Motor neuron (in vitro differentiated cells): ENCODE data around the gene P2RY10. TPM values are rescaled to one million over a fixed set of nuclear protein-coding genes. Genes with fewer than 3 reads are reported as not detected.

ENCODE experiments used
- ATAC-seq, 8 experiments: fragments of 200-7000 bp; cut with Tn5 transposase; replicated peaks in 6 of 8; 2 replicates each; pipeline ENCODE4 v1.8.0; 2021; ENCODE audit warnings: mild to moderate bottlenecking in 8 of 8, moderate library complexity in 8 of 8
- H3K27ac ChIP-seq, 2 donors: fragments of 250-450 bp; sonication (Bioruptor Pico); 2 replicates each; pipeline ENCODE4 v1.9.0; 2021; ENCODE audit warnings: antibody characterized with exemption in 2 of 2, mild to moderate bottlenecking in 2 of 2, moderate library complexity in 1 of 2
- H3K4me1 ChIP-seq, 2 donors: fragments of 250-450 bp; sonication (Bioruptor Pico); replicated peaks in 1 of 2; 2 replicates each; pipeline ENCODE4 v1.6.1; 2021; ENCODE audit warnings: antibody characterized with exemption in 2 of 2, mild to moderate bottlenecking in 2 of 2, moderate library complexity in 1 of 2
- H3K4me3 ChIP-seq, 5 donors: fragments of 250-450 bp; sonication (Bioruptor Pico); 2 replicates each; pipeline ENCODE4 v1.9.0; 2021; ENCODE audit warnings: antibody characterized with exemption in 5 of 5, mild to moderate bottlenecking in 5 of 5, moderate library complexity in 4 of 5
- WGBS, 10 experiments: fragments of 450-650 bp; shearing (Covaris generic); methylation state at CpG; one replicate each; pipeline ENCODE4 v1.0.0; 2022; 5-methylcytosine and 5-hydroxymethylcytosine counted together
- in situ Hi-C, 9 experiments: fragments of 400-800 bp; cut with MboI; loops; one replicate each; pipeline ENCODE4 v1.15.0; 2021; ENCODE audit warnings: low sequenced_read_pairs in 9 of 9, low pct_unique_long_range_greater_than_20kb in 2 of 9; ENCODE audit not compliant: unreplicated experiment in 9 of 9
- total RNA-seq, 8 experiments: library from RNA; unstranded; fragments of 300-600 nt; gene quantifications; 2 replicates each; pipeline versions ENCODE4 v1.2.3 to v1.2.4, GENCODE V29; 2022

The P2RY10 gene, protein sequence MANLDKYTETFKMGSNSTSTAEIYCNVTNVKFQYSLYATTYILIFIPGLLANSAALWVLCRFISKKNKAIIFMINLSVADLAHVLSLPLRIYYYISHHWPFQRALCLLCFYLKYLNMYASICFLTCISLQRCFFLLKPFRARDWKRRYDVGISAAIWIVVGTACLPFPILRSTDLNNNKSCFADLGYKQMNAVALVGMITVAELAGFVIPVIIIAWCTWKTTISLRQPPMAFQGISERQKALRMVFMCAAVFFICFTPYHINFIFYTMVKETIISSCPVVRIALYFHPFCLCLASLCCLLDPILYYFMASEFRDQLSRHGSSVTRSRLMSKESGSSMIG
- 1 to 10 TPM in 1 of 8 experiments, under 1 TPM in 1, not detected in 6; 0.66 to 1.6 TPM for total RNA-seq

DNA sequence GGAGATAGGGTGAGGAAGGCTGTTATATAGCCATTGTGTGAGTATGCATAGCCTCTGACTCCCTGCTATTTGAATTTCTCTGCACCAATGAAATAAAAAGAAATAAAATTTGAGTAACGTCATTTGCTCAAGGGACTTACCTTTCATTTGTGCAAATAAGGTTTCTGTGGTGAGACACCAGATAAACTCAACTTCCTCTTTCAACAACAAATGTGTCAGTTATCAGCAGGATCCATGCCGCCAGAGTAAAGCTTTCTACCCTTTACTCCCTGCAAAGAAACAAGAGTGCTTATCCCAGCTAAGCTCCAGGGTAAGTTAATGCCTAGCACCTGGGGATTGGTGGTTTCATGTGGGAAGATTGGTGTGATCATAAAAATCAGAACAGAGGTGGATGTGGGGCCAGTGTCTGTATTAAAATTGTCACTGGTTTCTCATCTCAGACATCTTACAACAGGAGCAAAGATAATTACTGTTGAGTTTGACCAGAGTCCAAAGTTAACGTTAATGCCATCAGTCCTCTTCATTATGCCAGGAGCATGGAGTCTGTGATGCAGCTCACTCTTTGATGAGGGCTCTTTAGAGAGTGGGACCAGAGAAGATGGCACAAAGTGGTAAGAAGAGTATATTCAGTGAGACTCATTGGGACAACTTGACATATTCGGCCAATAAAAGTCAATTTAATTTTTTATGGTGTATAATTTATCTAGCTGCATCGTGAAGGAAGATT, at the start of gene P2RY10:
P2RY10 (plus strand) TSS at position 206 of the 727 bp plus-strand sequence. CDS start 15,130 bp downstream, outside the sequence.
- WGBS, 10 experiments, result 0 to 92% (median 23%) methylated on average over 1 to 4 of the region's 5 CpGs; no CpG with 5 or more reads in 4 of the 10 experiments

DNA sequence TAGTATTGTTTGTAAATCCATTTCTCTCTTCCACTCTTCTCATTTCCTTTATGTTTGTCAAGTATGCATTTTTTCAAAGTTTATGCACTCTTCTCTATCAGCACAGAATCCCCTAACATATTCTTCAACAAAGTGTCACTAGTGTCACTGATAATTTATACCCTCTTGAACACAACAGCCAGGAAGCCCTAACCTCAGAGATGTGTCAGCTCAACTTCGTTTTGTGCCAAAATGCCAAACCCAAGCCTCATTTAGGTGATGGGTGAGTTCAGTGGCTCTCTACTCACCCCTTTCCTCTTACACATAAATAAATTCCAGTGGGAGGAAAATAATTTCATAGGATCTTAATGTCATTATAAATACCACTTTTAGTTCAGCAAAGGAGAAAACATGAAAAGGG, 22.4 kb upstream of the P2RY10 start:
- in situ Hi-C loops, result no loop called here
- Histone ChIP-seq H3K4me3 (no peak overlapping the region), H3K27ac (no peak overlapping the region), H3K4me1 (no peaks in the 10 kb centered on the region)
- 56 to 100% (median 80%) methylated on average over 1 of the region's 1 CpG; no CpG with 5 or more reads in 5 of the 10 experiments for WGBS, 10 experiments
- ATAC-seq, result no peak

More for the DNA sequence above, at the start of gene P2RY10:
- Histone ChIP-seq H3K4me1 (no peaks in the 10 kb centered on the region), H3K4me3 (no peak within 1 kb of the TSS), H3K27ac (no peak within 1 kb of the TSS)
- in situ Hi-C loops, result no loop called here
- ATAC-seq, result no peak

DNA sequence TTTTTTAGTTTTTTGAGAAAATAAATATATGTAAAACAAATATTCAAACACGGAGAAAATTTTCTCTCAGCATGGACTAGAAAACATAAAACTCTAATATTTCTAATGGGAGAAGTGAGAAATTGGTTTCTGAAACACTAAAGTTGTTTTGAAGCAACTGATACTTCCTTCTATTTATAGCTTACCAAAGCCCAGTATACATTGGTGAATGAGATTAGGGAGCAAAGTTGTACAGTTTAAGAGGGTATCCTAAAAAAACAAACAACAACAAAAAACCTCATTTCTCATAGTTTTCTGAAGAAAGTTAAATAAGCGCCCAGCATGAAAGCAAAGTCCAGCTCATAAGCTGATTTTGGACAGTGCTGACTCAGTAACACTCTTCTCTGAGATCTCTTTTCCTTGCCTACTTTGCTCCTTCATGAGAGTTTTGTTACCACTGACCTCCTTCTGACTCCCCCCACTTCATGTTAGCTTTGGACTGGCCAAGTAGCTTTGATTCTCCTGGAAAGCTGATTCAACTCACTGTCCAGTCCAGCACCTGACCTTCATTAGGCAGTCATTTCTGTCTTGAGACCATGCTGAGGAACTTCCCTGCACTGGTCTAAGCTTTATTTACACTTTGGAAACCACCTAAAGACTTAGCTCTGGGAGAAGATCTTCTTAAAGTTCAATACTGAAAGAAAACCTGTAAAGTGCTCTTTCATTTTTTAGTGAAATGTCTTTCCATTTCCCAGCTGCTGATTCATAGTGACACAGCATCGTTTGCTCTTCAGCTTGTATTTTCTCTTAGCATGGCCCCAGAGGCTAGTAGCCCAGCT, 21.8 kb upstream of the P2RY10 start:
- no peak for ATAC-seq

DNA sequence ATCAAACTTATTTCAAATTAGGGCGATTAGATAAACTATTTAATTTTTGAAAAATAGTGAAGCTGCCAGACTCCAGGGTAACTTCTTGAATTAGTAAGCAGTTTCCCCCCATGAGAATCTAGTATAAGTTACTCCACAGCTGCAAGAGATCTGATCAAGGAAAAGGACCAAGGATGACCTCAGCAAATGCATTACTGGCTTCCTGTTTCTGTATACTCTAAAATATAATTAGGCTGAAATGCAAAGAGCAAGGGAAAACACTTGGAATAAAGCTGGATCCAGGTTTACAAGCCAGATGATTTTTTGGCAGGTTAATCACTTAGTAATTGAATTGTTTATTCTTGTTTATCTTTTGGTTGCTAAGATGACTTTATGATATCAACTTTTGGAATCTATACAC, 13.4 kb upstream of the P2RY10 start:
- Histone ChIP-seq H3K4me3 (no peak overlapping the region), H3K27ac (no peak overlapping the region), H3K4me1 (no peaks in the 10 kb centered on the region)
- 0 to 58% (median 44%) methylated on average over 1 of the region's 1 CpG; no CpG with 5 or more reads in 7 of the 10 experiments for WGBS, 10 experiments
- in situ Hi-C loops, result no loop called here
- ATAC-seq, result no peak

More for the DNA sequence above, 21.8 kb upstream of the P2RY10 start:
- Histone ChIP-seq H3K27ac (no peak overlapping the region), H3K4me3 (no peak overlapping the region), H3K4me1 (no peaks in the 10 kb centered on the region)
- in situ Hi-C loops, result no loop called here
- WGBS, 10 experiments, result 0 to 100% (median 38%) methylated on average over 1 to 3 of the region's 3 CpGs; no CpG with 5 or more reads in 1 of the 10 experiments

DNA sequence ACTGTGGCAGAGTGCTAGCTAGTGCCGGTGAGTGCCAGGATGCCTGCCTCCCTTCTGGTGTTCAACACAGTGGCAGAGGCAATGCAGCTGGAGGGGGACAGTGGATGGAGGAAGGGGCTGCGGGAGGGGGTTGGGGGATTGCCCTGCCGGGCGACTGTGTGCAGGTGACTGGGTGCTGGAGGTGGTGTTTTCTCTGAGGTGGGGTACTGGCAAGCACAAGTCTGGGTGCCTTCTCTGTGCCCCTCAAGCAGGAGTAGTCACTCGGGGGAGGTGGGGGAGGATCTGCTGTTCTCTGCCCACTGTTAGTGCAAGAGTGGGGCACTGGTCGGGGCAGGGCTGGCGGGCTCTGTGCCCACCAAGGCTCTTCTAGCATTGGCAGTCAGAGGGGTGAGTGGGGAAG, 10.3 kb upstream of the P2RY10 start:
- ATAC-seq, result no peak
- no peaks in the 10 kb centered on the region for H3K4me1 ChIP-seq
- H3K27ac ChIP-seq, result no peak overlapping the region
- no peak overlapping the region for H3K4me3 ChIP-seq
- in situ Hi-C loops, result no loop called here
- no CpG with 5 or more reads among the region's 7 CpGs for WGBS, 10 experiments

DNA sequence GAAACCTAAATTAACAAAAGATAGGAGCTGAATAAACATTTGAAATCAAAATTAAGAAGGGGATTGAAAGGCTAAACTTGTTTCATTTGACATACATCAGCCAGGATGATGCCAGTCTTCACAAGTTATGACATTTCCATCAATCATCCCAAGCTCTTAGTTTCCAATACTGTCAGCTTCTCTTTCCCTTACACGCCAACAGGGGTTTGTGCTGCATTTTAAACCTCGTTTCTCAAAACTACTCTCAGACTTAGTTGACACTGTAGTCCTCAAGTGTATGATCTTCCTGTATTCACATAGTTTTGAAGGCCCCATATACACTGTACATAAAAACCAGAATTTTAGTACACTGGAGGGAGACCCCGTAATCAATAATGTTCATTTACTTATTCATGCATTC, 840 bp upstream of the P2RY10 start:
- no peak overlapping the region for H3K27ac ChIP-seq
- ATAC-seq, result no peak
- no peak overlapping the region for H3K4me3 ChIP-seq
- H3K4me1 ChIP-seq, result no peaks in the 10 kb centered on the region
- in situ Hi-C loops, result no loop called here
- 0 to 88% (median 29%) methylated on average over 1 to 3 of the region's 3 CpGs; no CpG with 5 or more reads in 3 of the 10 experiments for WGBS, 10 experiments

DNA sequence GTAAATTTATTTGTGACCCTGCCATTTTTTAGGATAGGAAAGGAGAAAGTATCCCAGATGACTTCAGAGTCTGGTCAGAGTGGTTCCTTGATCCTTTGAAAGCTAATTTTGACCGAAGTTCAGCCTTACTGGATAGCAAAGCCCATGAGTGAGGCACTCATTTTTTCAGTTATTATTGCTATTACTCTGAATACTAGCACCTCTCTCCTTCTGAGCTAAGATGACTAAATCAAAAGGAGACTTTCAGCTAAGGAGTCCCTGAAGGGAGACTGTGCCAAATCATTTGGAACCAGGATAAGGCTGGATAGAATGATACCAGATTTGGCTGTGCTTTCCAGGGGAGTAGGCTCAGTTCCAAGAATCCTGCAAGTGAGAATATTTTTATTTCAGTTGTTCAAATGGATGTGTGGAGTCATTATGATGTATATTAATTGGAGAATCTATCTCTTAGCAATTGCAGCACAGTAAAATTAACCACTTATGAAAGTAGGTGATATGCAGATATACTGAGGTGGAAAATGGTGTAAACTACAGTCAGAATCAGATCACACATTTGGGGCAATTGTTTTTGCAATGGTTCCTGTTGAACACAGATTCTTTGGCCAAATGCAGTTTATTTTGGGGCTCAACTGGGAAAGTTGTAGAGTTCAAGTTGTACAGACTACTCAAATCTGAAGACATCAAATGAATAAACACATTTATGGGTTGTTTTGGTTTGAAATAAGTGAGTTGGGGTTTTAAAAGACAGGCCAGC, 1.2 kb downstream of the P2RY10 start:
- no peak for ATAC-seq
- Histone ChIP-seq H3K27ac (no peak overlapping the region), H3K4me1 (no peaks in the 10 kb centered on the region), H3K4me3 (no peak overlapping the region)
- in situ Hi-C loops, result no loop called here
- WGBS, 10 experiments, result 0 to 25% methylated on average over 1 of the region's 1 CpG; no CpG with 5 or more reads in 8 of the 10 experiments

DNA sequence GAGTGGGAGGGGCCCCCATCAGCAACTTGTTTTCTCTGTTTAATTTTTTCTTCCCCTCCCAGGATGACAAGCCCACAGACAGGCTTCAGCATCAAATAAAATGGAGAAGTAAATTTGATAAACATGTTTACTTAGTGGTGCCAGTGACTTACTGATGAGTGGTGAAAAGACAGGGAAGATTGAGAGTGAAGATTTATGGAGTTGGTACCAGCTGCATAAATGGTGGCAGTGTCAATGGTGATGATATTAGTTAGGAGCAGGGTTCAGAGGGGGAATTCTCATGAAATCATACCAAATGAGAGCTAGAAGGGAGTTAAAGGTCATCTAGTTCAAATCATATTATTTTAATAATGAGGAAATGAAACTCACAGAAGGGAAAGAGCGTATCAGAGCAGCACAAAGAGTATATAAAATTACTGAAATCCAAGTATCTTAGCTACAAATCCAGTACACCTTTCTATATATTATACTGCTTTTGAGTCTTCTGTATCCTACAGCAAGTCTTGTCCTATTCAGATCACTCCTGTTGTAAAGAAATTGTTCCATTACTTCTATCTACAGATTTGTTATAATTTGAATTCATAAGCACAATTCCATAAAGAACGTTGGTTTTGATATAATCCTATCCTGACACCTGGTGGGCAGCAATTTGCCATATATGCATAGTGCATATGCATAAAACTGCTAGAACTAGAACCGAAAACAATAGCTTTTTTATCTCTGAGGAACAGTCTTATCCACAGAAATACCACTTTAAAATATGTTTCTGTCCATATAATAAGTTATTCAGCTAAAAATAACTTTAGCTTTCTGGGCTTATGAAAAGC, 5.0 kb downstream of the P2RY10 start:
- Histone ChIP-seq H3K4me3 (no peak overlapping the region), H3K27ac (no peak overlapping the region), H3K4me1 (no peaks in the 10 kb centered on the region)
- in situ Hi-C loops, result no loop called here
- 0 to 96% (median 43%) methylated on average over 1 to 3 of the region's 3 CpGs; no CpG with 5 or more reads in 3 of the 10 experiments for WGBS, 10 experiments
- no peak for ATAC-seq

DNA sequence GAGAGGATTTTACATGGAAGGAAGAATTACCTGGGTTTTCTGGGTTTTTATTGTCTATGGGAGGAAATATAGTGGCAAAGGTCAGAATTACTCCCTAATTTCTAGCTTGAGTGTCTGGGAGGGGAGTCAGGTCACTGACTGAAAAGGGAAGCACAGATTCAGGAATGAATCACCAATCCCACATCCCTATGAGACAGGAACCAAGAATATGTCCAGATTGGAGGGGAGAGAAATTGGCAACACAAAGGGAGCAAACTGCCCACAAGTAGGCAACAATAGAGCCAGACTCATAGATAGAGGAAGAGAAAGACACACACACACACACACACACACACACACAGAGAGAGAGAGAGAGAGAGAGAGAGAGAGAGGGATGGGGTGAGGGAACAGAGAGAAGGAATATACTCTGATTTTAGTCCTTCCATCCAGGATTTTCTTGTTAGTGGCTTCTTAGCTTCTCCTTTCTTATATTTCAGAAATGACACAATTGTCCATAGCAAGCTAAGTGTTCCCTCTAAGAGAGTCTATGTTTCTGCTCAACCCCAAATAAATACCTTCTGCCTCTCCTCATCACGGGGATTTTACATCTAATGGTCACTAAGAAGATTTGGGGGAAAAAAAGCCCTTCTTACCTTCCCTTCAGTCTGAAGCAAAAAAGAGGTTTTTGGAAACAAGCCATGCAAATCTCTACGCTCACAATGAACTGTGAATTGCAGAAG, 12.0 kb downstream of the P2RY10 start:
- WGBS, 10 experiments, result 0 to 58% (median 24%) methylated on average over 1 to 2 of the region's 2 CpGs; no CpG with 5 or more reads in 6 of the 10 experiments
- in situ Hi-C loops, result no loop called here
- ATAC-seq, result no peak
- Histone ChIP-seq H3K4me1 (no peaks in the 10 kb centered on the region), H3K27ac (no peak overlapping the region), H3K4me3 (no peak overlapping the region)

DNA sequence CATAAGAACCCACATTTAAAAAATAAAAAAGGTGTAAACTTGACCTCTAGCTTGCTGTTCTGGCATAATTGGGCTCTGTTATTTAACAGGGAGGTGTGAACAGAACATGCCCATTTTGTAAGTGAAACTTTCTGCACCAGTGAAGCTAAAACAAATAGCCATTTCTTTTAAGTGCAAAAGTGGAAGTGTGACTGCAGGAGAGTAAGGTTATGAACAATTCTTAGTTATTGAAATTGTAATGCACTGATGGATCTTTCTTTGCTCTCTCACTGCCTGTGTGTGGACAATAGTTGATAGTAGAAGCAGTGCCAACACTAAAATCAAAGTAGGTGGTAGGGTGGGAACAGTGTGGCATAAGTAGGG, 12.6 kb downstream of the P2RY10 start:
- ATAC-seq, result no peak
- H3K27ac ChIP-seq, result no peak overlapping the region
- in situ Hi-C loops, result no loop called here

DNA sequence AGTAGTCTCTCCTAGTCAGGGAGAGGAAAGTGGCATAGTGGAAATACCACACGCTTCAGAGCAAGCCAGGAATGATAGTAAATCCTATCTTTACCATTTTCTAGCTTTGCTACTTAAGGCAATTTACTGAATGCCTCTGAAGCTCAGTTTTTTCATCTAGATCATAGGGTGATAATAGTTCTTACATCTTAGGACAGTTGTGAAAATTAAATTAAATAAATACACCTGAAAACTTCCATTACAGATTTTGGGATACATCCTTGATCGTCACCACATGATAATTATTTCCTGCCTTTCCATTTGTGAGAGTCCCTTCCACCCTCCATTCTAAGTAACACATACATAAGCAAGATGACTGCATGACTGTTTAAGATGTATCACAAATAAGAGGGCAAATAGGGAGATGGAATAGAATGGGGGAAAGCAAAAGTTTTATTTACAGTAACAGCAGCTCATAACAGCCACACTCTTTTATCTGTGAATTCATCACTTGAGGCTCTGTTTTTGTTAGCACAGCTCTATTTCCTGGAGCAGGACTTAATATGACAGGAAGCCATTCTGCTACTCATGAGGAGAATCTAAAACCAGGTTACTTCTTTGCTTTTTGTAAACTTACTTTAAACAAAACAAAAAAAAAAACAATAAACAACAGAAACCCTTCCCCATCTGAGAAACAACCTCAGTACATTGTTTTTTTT, 13.4 kb downstream of the P2RY10 start:
- Histone ChIP-seq H3K27ac (no peak overlapping the region), H3K4me3 (no peak overlapping the region), H3K4me1 (no peaks in the 10 kb centered on the region)
- in situ Hi-C loops, result no loop called here
- 8 to 89% (median 20%) methylated on average over 1 to 2 of the region's 2 CpGs; no CpG with 5 or more reads in 7 of the 10 experiments for WGBS, 10 experiments
- no peak for ATAC-seq

More for the DNA sequence above, 12.6 kb downstream of the P2RY10 start:
- no peaks in the 10 kb centered on the region for H3K4me1 ChIP-seq
- no peak overlapping the region for H3K4me3 ChIP-seq
